ENCODE results near the gene GALNT14. TPM values are rescaled to one million over a fixed set of nuclear protein-coding genes. Genes with fewer than 3 reads are reported as not detected.

GALNT14 gene
- total RNA-seq, 3 donors from 2014 or later: 0.33 to 1.3 (median 0.98) TPM

GRCh38 chr2:31011587-31011986 is 126.7 kb downstream of the GALNT14 start:
- H3K36me3 Mint-ChIP-seq (ENCODE audit: insufficient read depth): no peaks in the 10 kb centered on the region
- H3K4me1 Mint-ChIP-seq (ENCODE audit: low read depth): no peaks in the 10 kb centered on the region
- peaks cover 6% of the 10 kb centered on the region for H3K27me3 Mint-ChIP-seq (ENCODE audit: low read depth)
- no peak for DNase-seq
- H3K4me3 Mint-ChIP-seq: no peak overlapping the region
- no peak for ATAC-seq
- no peaks in the 10 kb centered on the region for H3K9me3 Mint-ChIP-seq

GRCh38 chr2:31008561-31009114 is 129.6 kb downstream of the GALNT14 start:
- H3K4me1 Mint-ChIP-seq (ENCODE audit: low read depth): no peaks in the 10 kb centered on the region
- no peak for ATAC-seq
- no peak for DNase-seq
- H3K9me3 Mint-ChIP-seq: no peaks in the 10 kb centered on the region
- H3K36me3 Mint-ChIP-seq (ENCODE audit: insufficient read depth): no peaks in the 10 kb centered on the region
- H3K4me3 Mint-ChIP-seq: no peak overlapping the region
- peaks cover 6% of the 10 kb centered on the region for H3K27me3 Mint-ChIP-seq (ENCODE audit: low read depth)

GRCh38 chr2:31004257-31004656 is 134.0 kb downstream of the GALNT14 start:
- DNase-seq (no peak), ATAC-seq (no peak)
- H3K9me3 Mint-ChIP-seq: no peaks in the 10 kb centered on the region
- no peaks in the 10 kb centered on the region for H3K36me3 Mint-ChIP-seq (ENCODE audit: insufficient read depth)
- H3K4me3 Mint-ChIP-seq: no peak overlapping the region
- peaks cover 4% of the 10 kb centered on the region for H3K27me3 Mint-ChIP-seq (ENCODE audit: low read depth)
- no peaks in the 10 kb centered on the region for H3K4me1 Mint-ChIP-seq (ENCODE audit: low read depth)

- Mint-ChIP-seq H3K4me3 (no peak overlapping the region), H3K4me1 (ENCODE audit: low read depth) (no peaks in the 10 kb centered on the region), H3K36me3 (ENCODE audit: insufficient read depth) (no peaks in the 10 kb centered on the region), H3K27me3 (ENCODE audit: low read depth) (peaks cover 4% of the 10 kb centered on the region), H3K9me3 (no peaks in the 10 kb centered on the region)
- no peak for ATAC-seq
- DNase-seq: no peak
Measured at GRCh38 chr2:31003749-31004148, 134.5 kb downstream of the GALNT14 start.

GRCh38 chr2:31002537-31003150 is 135.6 kb downstream of the GALNT14 start:
- no peak overlapping the region for H3K4me3 Mint-ChIP-seq
- H3K9me3 Mint-ChIP-seq: no peaks in the 10 kb centered on the region
- H3K27me3 Mint-ChIP-seq (ENCODE audit: low read depth): peaks cover 2% of the 10 kb centered on the region
- H3K36me3 Mint-ChIP-seq (ENCODE audit: insufficient read depth): no peaks in the 10 kb centered on the region
- no peak for DNase-seq
- H3K4me1 Mint-ChIP-seq (ENCODE audit: low read depth): no peaks in the 10 kb centered on the region
- no peak for ATAC-seq

- DNase-seq (no peak), ATAC-seq (no peak)
- Mint-ChIP-seq H3K27me3 (ENCODE audit: low read depth) (peaks cover 2% of the 10 kb centered on the region), H3K9me3 (no peaks in the 10 kb centered on the region), H3K4me3 (no peak overlapping the region), H3K36me3 (ENCODE audit: insufficient read depth) (no peaks in the 10 kb centered on the region), H3K4me1 (ENCODE audit: low read depth) (no peaks in the 10 kb centered on the region)
Measured at GRCh38 chr2:31000970-31001369, 137.3 kb downstream of the GALNT14 start.

GRCh38 chr2:30998672-30999071 is 139.6 kb downstream of the GALNT14 start:
- no peak overlapping the region for H3K4me3 Mint-ChIP-seq
- no peak for ATAC-seq
- no peaks in the 10 kb centered on the region for H3K4me1 Mint-ChIP-seq (ENCODE audit: low read depth)
- no peaks in the 10 kb centered on the region for H3K9me3 Mint-ChIP-seq
- DNase-seq: no peak
- peaks cover 2% of the 10 kb centered on the region for H3K27me3 Mint-ChIP-seq (ENCODE audit: low read depth)
- no peaks in the 10 kb centered on the region for H3K36me3 Mint-ChIP-seq (ENCODE audit: insufficient read depth)

- no peak for DNase-seq
- Mint-ChIP-seq H3K4me1 (ENCODE audit: low read depth) (no peaks in the 10 kb centered on the region), H3K36me3 (ENCODE audit: insufficient read depth) (no peaks in the 10 kb centered on the region), H3K27me3 (ENCODE audit: low read depth) (peaks cover 2% of the 10 kb centered on the region), H3K4me3 (no peak overlapping the region), H3K9me3 (no peaks in the 10 kb centered on the region)
- no peak for ATAC-seq
Measured at GRCh38 chr2:30997979-30998378, 140.3 kb downstream of the GALNT14 start.

GRCh38 chr2:30994227-30995056 is 143.8 kb downstream of the GALNT14 start:
- no peak for ATAC-seq
- no peak for DNase-seq
- Mint-ChIP-seq H3K4me1 (ENCODE audit: low read depth) (no peaks in the 10 kb centered on the region), H3K27me3 (ENCODE audit: low read depth) (peaks cover 1% of the 10 kb centered on the region), H3K36me3 (ENCODE audit: insufficient read depth) (no peaks in the 10 kb centered on the region), H3K4me3 (no peak overlapping the region), H3K9me3 (no peaks in the 10 kb centered on the region)

GRCh38 chr2:30992781-30993180 is 145.5 kb downstream of the GALNT14 start:
- Mint-ChIP-seq H3K36me3 (ENCODE audit: insufficient read depth) (no peaks in the 10 kb centered on the region), H3K27me3 (ENCODE audit: low read depth) (peaks cover 1% of the 10 kb centered on the region), H3K4me3 (no peak overlapping the region), H3K4me1 (ENCODE audit: low read depth) (no peaks in the 10 kb centered on the region), H3K9me3 (no peaks in the 10 kb centered on the region)
- ATAC-seq (no peak), DNase-seq (no peak)

- no peak for ATAC-seq
- Mint-ChIP-seq H3K27me3 (ENCODE audit: low read depth) (peaks cover 3% of the 10 kb centered on the region), H3K36me3 (ENCODE audit: insufficient read depth) (no peaks in the 10 kb centered on the region)
Measured at GRCh38 chr2:30990671-30991070, 147.6 kb downstream of the GALNT14 start.

GRCh38 chr2:30990176-30990575 is 148.1 kb downstream of the GALNT14 start:
- Mint-ChIP-seq H3K36me3 (ENCODE audit: insufficient read depth) (no peaks in the 10 kb centered on the region), H3K9me3 (no peaks in the 10 kb centered on the region), H3K27me3 (ENCODE audit: low read depth) (peaks cover 3% of the 10 kb centered on the region), H3K4me3 (no peak overlapping the region), H3K4me1 (ENCODE audit: low read depth) (no peaks in the 10 kb centered on the region)
- ATAC-seq (no peak), DNase-seq (no peak)

More at GRCh38 chr2:30990671-30991070, 147.6 kb downstream of the GALNT14 start:
- Mint-ChIP-seq H3K4me3 (no peak overlapping the region), H3K9me3 (no peaks in the 10 kb centered on the region), H3K4me1 (ENCODE audit: low read depth) (no peaks in the 10 kb centered on the region)
- no peak for DNase-seq

- Mint-ChIP-seq H3K4me3 (no peak overlapping the region), H3K9me3 (no peaks in the 10 kb centered on the region), H3K27me3 (ENCODE audit: low read depth) (peaks cover 7% of the 10 kb centered on the region), H3K4me1 (ENCODE audit: low read depth) (no peaks in the 10 kb centered on the region), H3K36me3 (ENCODE audit: insufficient read depth) (no peaks in the 10 kb centered on the region)
- DNase-seq: no peak
- ATAC-seq: no peak
Measured at GRCh38 chr2:30989746-30990145, 148.5 kb downstream of the GALNT14 start.

- no peaks in the 10 kb centered on the region for H3K9me3 Mint-ChIP-seq
Measured at GRCh38 chr2:30987566-30987965, 150.7 kb downstream of the GALNT14 start.

GRCh38 chr2:30986231-30986580 is 152.0 kb downstream of the GALNT14 start:
- no peak overlapping the region for H3K4me3 Mint-ChIP-seq
- ATAC-seq: no peak
- no peaks in the 10 kb centered on the region for H3K9me3 Mint-ChIP-seq

More at GRCh38 chr2:30987566-30987965, 150.7 kb downstream of the GALNT14 start:
- DNase-seq (no peak), ATAC-seq (no peak)
- no peaks in the 10 kb centered on the region for H3K36me3 Mint-ChIP-seq (ENCODE audit: insufficient read depth)
- peaks cover 7% of the 10 kb centered on the region for H3K27me3 Mint-ChIP-seq (ENCODE audit: low read depth)
- no peaks in the 10 kb centered on the region for H3K4me1 Mint-ChIP-seq (ENCODE audit: low read depth)
- H3K4me3 Mint-ChIP-seq: no peak overlapping the region

More at GRCh38 chr2:30986231-30986580, 152.0 kb downstream of the GALNT14 start:
- Mint-ChIP-seq H3K27me3 (ENCODE audit: low read depth) (peaks cover 6% of the 10 kb centered on the region), H3K4me1 (ENCODE audit: low read depth) (no peaks in the 10 kb centered on the region), H3K36me3 (ENCODE audit: insufficient read depth) (no peaks in the 10 kb centered on the region)
- no peak for DNase-seq

Data from activated T-cell treated with anti-CD3 and anti-CD28 coated beads, Interleukin-2, amount 50 U/mL, for 4 hours (primary cell).